HCT116 (cell line): ENCODE results near the gene CWC15. TPM values are rescaled to one million over a fixed set of nuclear protein-coding genes. Genes with fewer than 3 reads are reported as not detected.

Experiments
- ATAC-seq: fragments of 200-7000 bp; cut with Tn5 transposase; 2 replicates; pipeline ENCODE4 v1.9.1; 2020; ENCODE audit warnings: mild to moderate bottlenecking, moderate library complexity
- BruUV-seq: library from RNA; stranded (reverse); fragments of 400-500 nt; replicated peaks from 2 replicates; lab custom pipeline; 2021; lab: Mats Ljungman, UMichigan
- CTCF ChIA-PET: fragments of 300-600 bp; sonication (Branson Sonifier 250); formaldehyde crosslinking; loops from one replicate; lab custom pipeline; 2021; ENCODE audit warnings: antibody characterized with exemption; lab: Charles Lee
- POLR2A ChIA-PET: fragments of 300-600, 350-600 bp; sonication (Branson Sonifier 250); formaldehyde crosslinking; loops from one replicate; lab custom pipeline; 2021; ENCODE audit warnings: antibody characterized with exemption; lab: Charles Lee
- RAD21 ChIA-PET, 2 experiments: fragments of 300-600 bp; sonication (Branson Sonifier 250); formaldehyde crosslinking; loops; one replicate each; lab custom pipeline; 2023; ENCODE audit warnings: low total read pairs in 2 of 2; ENCODE audit not compliant: uncharacterized antibody in 2 of 2, unreplicated experiment in 2 of 2, low non-redundant PET in 1 of 2; lab: Charles Lee
- DNase-seq: peaks from one replicate; pipeline ENCODE4 v3.0.0-alpha.2; 2010; ENCODE audit warnings: low read depth, low spot score
- H2AFZ ChIP-seq: fragments of 200-600 bp; shearing (Covaris generic), sonication (generic); 2 replicates; pipeline ENCODE4 v1.6.1; 2017; ENCODE audit warnings: low read depth, mixed run types, mixed read lengths, antibody characterized with exemption, low read length; ENCODE audit not compliant: poor library complexity, severe bottlenecking
- H3K27ac ChIP-seq: 2 replicates; pipeline ENCODE4 v1.5.1; 2012; ENCODE audit warnings: low read depth, low read length
- H3K27me3 ChIP-seq: fragments of 200-600 bp; sonication (generic); 2 replicates; pipeline ENCODE4 v1.6.1; 2016; ENCODE audit warnings: mixed run types, low read length, mixed read lengths; ENCODE audit not compliant: insufficient read depth
- H3K36me3 ChIP-seq, 2 experiments: fragments of 200-500 bp in 1 of 2; fragments of 200-600 bp in 1 of 2; sonication (Bioruptor generic) in 1 of 2; sonication (generic) in 1 of 2; 2 replicates each; pipeline versions ENCODE4 v1.5.1 to v1.6.1; 2014 to 2016; ENCODE audit warnings: low read length in 2 of 2, inconsistent platforms in 1 of 2, mixed read lengths in 1 of 2, mixed run types in 1 of 2; ENCODE audit not compliant: insufficient read depth in 2 of 2, control insufficient read depth in 1 of 2
- H3K4me1 ChIP-seq, 2 experiments: fragments of 200-600 bp in 1 of 2; sonication (generic) in 1 of 2; 2 replicates each; pipeline versions ENCODE4 v1.5.1 to v1.6.1; 2012 to 2017; ENCODE audit warnings: low read length in 2 of 2, inconsistent platforms in 1 of 2, mild to moderate bottlenecking in 1 of 2, mixed read lengths in 1 of 2, mixed run types in 1 of 2, moderate library complexity in 1 of 2; ENCODE audit not compliant: insufficient read depth in 2 of 2, control insufficient read depth in 1 of 2
- H3K4me2 ChIP-seq: fragments of 200-600 bp; sonication (generic); 2 replicates; pipeline ENCODE4 v1.6.1; 2017; ENCODE audit warnings: mixed run types, low read length, mixed read lengths
- H3K4me3 ChIP-seq, 2 experiments: fragments of 200-600 bp in 1 of 2; sonication (generic) in 1 of 2; replicated peaks in 1 of 2; 2 replicates each; pipeline ENCODE4 v1.5.1; 2011 to 2016; ENCODE audit warnings: low read length in 2 of 2, control low read depth in 1 of 2, low read depth in 1 of 2, mild to moderate bottlenecking in 1 of 2, mixed read lengths in 1 of 2, mixed run types in 1 of 2
- H3K79me2 ChIP-seq: fragments of 200-600 bp; sonication (generic); 2 replicates; pipeline ENCODE4 v1.6.1; 2017; ENCODE audit warnings: mild to moderate bottlenecking, mixed run types, low read length, moderate library complexity, mixed read lengths; ENCODE audit not compliant: insufficient read depth
- H3K9ac ChIP-seq: fragments of 200-600 bp; sonication (generic); 2 replicates; pipeline ENCODE4 v1.6.1; 2016; ENCODE audit warnings: low read length, mixed read lengths
- H3K9me2 ChIP-seq: fragments of 200-600 bp; sonication (generic), shearing (Covaris generic); 2 replicates; pipeline ENCODE4 v1.6.1; 2017; ENCODE audit warnings: mixed run types, mild to moderate bottlenecking, moderate library complexity; ENCODE audit not compliant: insufficient read depth
- H3K9me3 ChIP-seq, 2 experiments: fragments of 200-500 bp in 1 of 2; fragments of 200-600 bp in 1 of 2; sonication (Bioruptor generic) in 1 of 2; sonication (generic) in 1 of 2; 2 replicates each; pipeline ENCODE4 v1.6.1; 2014 to 2017; ENCODE audit warnings: low read length in 2 of 2, mixed read lengths in 2 of 2, inconsistent platforms in 1 of 2, low read depth in 1 of 2, mild to moderate bottlenecking in 1 of 2, mixed run types in 1 of 2, moderate library complexity in 1 of 2; ENCODE audit not compliant: control insufficient read depth in 1 of 2, insufficient read depth in 1 of 2
- H4K20me1 ChIP-seq: fragments of 200-600 bp; sonication (generic), shearing (Covaris generic); 2 replicates; pipeline ENCODE4 v1.6.1; 2017; ENCODE audit warnings: mixed run types, mild to moderate bottlenecking, moderate library complexity; ENCODE audit not compliant: insufficient read depth
- CBX3 ChIP-seq: IDR thresholded peaks from 2 replicates; pipeline ENCODE4 v1.6.1; 2012; ENCODE audit warnings: low read depth
- CEBPB ChIP-seq: IDR thresholded peaks from 2 replicates; pipeline ENCODE4 v1.6.1; 2012; ENCODE audit warnings: low read depth
- ELF1 ChIP-seq: IDR thresholded peaks from 2 replicates; pipeline ENCODE4 v1.6.1; 2012; ENCODE audit warnings: low read depth, borderline replicate concordance
- EZH2 ChIP-seq: fragments of 200-600 bp; sonication (generic); IDR thresholded peaks from 2 replicates; pipeline ENCODE4 v1.6.1; 2017; ENCODE audit warnings: antibody characterized with exemption, mixed run types
- FOSL1 ChIP-seq: IDR thresholded peaks from 2 replicates; pipeline ENCODE4 v1.6.1; 2012; ENCODE audit warnings: low read depth
- POLR2A ChIP-seq: IDR thresholded peaks from 2 replicates; pipeline ENCODE4 v1.7.0; 2011; ENCODE audit warnings: borderline replicate concordance; ENCODE audit not compliant: insufficient read depth, insufficient read length; ENCODE audit errors: extremely low read depth
- POLR2AphosphoS5 ChIP-seq: IDR thresholded peaks from 2 replicates; pipeline ENCODE4 v1.6.1; 2011; ENCODE audit warnings: mild to moderate bottlenecking, low read depth, low read length, moderate library complexity
- RAD21 ChIP-seq: IDR thresholded peaks from 2 replicates; pipeline ENCODE4 v1.6.1; 2012; ENCODE audit warnings: low read depth, mild to moderate bottlenecking
- SIN3A ChIP-seq: IDR thresholded peaks from 2 replicates; pipeline ENCODE4 v1.6.1; 2012; ENCODE audit warnings: low read depth
- TCF7L2 ChIP-seq: IDR thresholded peaks from 2 replicates; pipeline ENCODE4 v1.7.0; 2011; ENCODE audit warnings: borderline replicate concordance, inconsistent platforms; ENCODE audit not compliant: insufficient read depth, insufficient read length; ENCODE audit errors: extremely low read depth
- YY1 ChIP-seq: IDR thresholded peaks from 2 replicates; pipeline ENCODE4 v1.6.1; 2011; ENCODE audit warnings: low read length, low read depth, moderate library complexity, mild to moderate bottlenecking; ENCODE audit not compliant: insufficient replicate concordance; ENCODE audit errors: extremely low read depth
- intact Hi-C: fragments of 100-400 bp; cut with micrococcal nuclease; formaldehyde crosslinking; loops from 2 replicates; pipeline ENCODE4 v1.10.0; 2022
- total RNA-seq: library from RNA; stranded (reverse); gene quantifications from one replicate; pipeline ENCODE4 v1.2.1, GENCODE V29; 2021; ENCODE audit not compliant: unreplicated experiment
- TF ChIP-seq, protein P1 (sequence below), 3 experiments: fragments of 200-600 bp in 1 of 3; sonication (generic) in 1 of 3; IDR thresholded peaks in 2 of 3; conservative IDR thresholded peaks in 1 of 3; 2 replicates each; pipeline ENCODE4 v1.5.1; 2012 to 2017; ENCODE audit warnings: low read depth in 2 of 3, low read length in 2 of 3, antibody characterized with exemption in 1 of 3, borderline replicate concordance in 1 of 3, control low read depth in 1 of 3, mild to moderate bottlenecking in 1 of 3, mixed read lengths in 1 of 3, mixed run types in 1 of 3, moderate library complexity in 1 of 3; ENCODE audit not compliant: insufficient read depth in 1 of 3
- TF ChIP-seq, protein P2 (sequence below): IDR thresholded peaks from 2 replicates; pipeline ENCODE4 v1.6.1; 2012; ENCODE audit warnings: low read depth

Gene CWC15
- total RNA-seq, 1 experiment from 2014 or later = 47.6 TPM

DNA sequence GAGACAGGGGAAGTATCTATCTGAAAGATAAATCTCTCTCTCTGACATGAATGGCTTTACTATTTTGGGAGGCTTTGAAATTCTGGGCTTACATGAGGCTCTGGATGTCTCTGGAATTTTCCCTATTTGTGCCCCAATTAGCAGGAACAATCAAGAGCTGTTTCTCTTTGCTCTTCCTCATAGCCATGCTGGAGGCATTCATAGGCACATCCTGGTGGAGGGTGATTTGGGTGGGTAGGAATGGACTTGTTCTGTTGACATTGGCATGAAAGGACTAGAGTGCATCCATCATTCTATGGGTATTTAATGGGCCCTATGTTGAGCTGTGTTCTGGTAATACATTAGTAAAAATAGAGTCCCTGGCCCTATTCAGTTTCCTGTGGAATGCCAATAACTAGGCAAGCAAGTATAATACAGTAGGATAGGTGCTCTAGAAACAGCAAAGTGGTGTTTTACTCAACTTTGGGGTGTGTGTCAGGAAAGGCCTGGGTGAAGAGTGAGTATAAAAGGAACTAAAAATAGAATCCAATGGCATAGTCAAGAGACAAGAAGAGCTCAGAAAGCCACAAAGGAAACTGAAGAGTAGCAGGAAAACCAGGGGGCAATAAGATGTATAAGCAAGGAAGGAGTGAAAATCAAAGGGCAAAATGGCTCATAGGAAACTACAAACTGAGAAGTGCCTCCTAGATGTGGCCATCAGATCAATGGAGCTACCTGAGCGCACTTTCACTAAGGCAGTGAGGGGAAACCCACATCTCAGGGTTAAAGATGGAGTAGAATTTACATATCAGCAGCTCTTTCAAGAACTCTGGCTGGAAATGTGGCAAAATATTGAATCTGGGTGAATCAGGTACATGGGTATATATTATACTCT, 45.0 kb downstream of the CWC15 start:
- DNase-seq (no peak), ATAC-seq (no peak)
- no TSS peak for BruUV-seq
- ChIA-PET RAD21 (no interaction called here), CTCF (no interaction called here), POLR2A (no interaction called here)
- Histone ChIP-seq H3K9me3 (no peaks in the 10 kb centered on the region), H3K4me2 (no peak overlapping the region), H3K27me3 (no peaks in the 10 kb centered on the region), H4K20me1 (no peaks in the 10 kb centered on the region), H3K79me2 (no peaks in the 10 kb centered on the region), H3K9ac (no peak overlapping the region), H3K36me3 (no peaks in the 10 kb centered on the region), H3K9me2 (no peaks in the 10 kb centered on the region), H3K27ac (no peak overlapping the region), H2AFZ (no peak overlapping the region), H3K4me3 (no peak overlapping the region), H3K4me1 (peaks cover 13 to 17% of the 10 kb centered on the region in 2 experiments; a peak in 3 of 4 replicates)
- TF ChIP-seq POLR2A (no peak), TCF7L2 (no peak), EZH2 (no peak), SIN3A (no peak), CEBPB (no peak), CBX3 (no peak), RAD21 (no peak), YY1 (no peak), POLR2AphosphoS5 (no peak), ELF1 (no peak), FOSL1 (no peak)
- TF ChIP-seq, protein P1, sequence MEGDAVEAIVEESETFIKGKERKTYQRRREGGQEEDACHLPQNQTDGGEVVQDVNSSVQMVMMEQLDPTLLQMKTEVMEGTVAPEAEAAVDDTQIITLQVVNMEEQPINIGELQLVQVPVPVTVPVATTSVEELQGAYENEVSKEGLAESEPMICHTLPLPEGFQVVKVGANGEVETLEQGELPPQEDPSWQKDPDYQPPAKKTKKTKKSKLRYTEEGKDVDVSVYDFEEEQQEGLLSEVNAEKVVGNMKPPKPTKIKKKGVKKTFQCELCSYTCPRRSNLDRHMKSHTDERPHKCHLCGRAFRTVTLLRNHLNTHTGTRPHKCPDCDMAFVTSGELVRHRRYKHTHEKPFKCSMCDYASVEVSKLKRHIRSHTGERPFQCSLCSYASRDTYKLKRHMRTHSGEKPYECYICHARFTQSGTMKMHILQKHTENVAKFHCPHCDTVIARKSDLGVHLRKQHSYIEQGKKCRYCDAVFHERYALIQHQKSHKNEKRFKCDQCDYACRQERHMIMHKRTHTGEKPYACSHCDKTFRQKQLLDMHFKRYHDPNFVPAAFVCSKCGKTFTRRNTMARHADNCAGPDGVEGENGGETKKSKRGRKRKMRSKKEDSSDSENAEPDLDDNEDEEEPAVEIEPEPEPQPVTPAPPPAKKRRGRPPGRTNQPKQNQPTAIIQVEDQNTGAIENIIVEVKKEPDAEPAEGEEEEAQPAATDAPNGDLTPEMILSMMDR (IDR thresholded peaks at IDR 0.05 in 2 of 3, conservative IDR thresholded peaks at IDR 0.05 in 1 of 3; ENCODE audit: borderline replicate concordance in 1 of 3, insufficient read depth in 1 of 3, low read depth in 2 of 3, low read length in 2 of 3) = no peak
- TF ChIP-seq, protein P2, sequence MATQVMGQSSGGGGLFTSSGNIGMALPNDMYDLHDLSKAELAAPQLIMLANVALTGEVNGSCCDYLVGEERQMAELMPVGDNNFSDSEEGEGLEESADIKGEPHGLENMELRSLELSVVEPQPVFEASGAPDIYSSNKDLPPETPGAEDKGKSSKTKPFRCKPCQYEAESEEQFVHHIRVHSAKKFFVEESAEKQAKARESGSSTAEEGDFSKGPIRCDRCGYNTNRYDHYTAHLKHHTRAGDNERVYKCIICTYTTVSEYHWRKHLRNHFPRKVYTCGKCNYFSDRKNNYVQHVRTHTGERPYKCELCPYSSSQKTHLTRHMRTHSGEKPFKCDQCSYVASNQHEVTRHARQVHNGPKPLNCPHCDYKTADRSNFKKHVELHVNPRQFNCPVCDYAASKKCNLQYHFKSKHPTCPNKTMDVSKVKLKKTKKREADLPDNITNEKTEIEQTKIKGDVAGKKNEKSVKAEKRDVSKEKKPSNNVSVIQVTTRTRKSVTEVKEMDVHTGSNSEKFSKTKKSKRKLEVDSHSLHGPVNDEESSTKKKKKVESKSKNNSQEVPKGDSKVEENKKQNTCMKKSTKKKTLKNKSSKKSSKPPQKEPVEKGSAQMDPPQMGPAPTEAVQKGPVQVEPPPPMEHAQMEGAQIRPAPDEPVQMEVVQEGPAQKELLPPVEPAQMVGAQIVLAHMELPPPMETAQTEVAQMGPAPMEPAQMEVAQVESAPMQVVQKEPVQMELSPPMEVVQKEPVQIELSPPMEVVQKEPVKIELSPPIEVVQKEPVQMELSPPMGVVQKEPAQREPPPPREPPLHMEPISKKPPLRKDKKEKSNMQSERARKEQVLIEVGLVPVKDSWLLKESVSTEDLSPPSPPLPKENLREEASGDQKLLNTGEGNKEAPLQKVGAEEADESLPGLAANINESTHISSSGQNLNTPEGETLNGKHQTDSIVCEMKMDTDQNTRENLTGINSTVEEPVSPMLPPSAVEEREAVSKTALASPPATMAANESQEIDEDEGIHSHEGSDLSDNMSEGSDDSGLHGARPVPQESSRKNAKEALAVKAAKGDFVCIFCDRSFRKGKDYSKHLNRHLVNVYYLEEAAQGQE = no peak
- intact Hi-C loops = no loop called here
